Osteocyte (in vitro differentiated cells): ENCODE measurements around the gene MOK. TPM values are rescaled to one million over a fixed set of nuclear protein-coding genes. Genes with fewer than 3 reads are reported as not detected.

Experiments used
- DNase-seq: peaks from one replicate; pipeline ENCODE4 v3.0.0; 2021; ENCODE audit warnings: mixed read lengths; ENCODE audit not compliant: unreplicated experiment; ENCODE audit errors: extremely low spot score
- H3K27ac Mint-ChIP-seq: one replicate; pipeline ENCODE4 v1.8.0; 2021; ENCODE audit warnings: mild to moderate bottlenecking, mixed read lengths; ENCODE audit not compliant: unreplicated experiment
- H3K27me3 Mint-ChIP-seq: one replicate; pipeline ENCODE4 v1.8.0; 2021; ENCODE audit warnings: mixed read lengths; ENCODE audit not compliant: unreplicated experiment
- H3K36me3 Mint-ChIP-seq: one replicate; pipeline ENCODE4 v1.8.0; 2021; ENCODE audit warnings: mixed read lengths; ENCODE audit not compliant: unreplicated experiment
- H3K4me1 Mint-ChIP-seq: one replicate; pipeline ENCODE4 v1.8.0; 2021; ENCODE audit warnings: mixed read lengths; ENCODE audit not compliant: unreplicated experiment
- H3K4me3 Mint-ChIP-seq: one replicate; pipeline ENCODE4 v1.8.0; 2021; ENCODE audit warnings: mild to moderate bottlenecking, moderate library complexity, mixed read lengths; ENCODE audit not compliant: unreplicated experiment
- H3K9me3 Mint-ChIP-seq: one replicate; pipeline ENCODE4 v1.8.0; 2021; ENCODE audit warnings: mixed read lengths; ENCODE audit not compliant: unreplicated experiment
- total RNA-seq: library from RNA; stranded (reverse); gene quantifications from 2 replicates; pipeline ENCODE4 v1.2.1, GENCODE V29; 2021
- TF ChIP-seq, protein P1 (sequence below): fragments of 200-600 bp; sonication (generic); IDR thresholded peaks from 2 replicates; pipeline ENCODE4 v1.5.0; 2021; ENCODE audit warnings: antibody characterized with exemption, mild to moderate bottlenecking, moderate library complexity

The MOK gene
- total RNA-seq, 1 donor from 2014 or later, result 9.5 TPM

DNA sequence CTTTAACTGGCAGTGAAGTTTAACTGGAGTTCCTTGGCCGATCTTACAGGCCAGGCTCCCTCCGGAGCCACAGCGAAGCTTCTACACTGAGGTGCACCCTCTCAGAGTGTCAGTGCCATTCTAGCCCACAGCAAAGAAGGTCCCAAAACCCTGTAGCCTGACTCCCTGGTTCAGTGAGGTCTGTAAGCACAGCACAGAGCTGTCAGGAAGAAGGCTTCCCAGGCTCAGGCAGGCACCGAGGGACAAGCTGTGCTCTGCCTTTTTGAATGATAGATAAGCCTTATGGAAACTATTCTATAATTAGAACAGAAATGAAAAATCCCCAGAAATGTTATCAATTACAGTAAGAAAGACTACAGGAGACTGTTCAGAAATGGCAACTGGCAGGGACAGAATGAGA is 40.2 kb downstream of the MOK start:
- no peaks in the 10 kb centered on the region for H3K27me3 Mint-ChIP-seq
- H3K36me3 Mint-ChIP-seq, result peaks cover 2% of the 10 kb centered on the region
- no peaks in the 10 kb centered on the region for H3K9me3 Mint-ChIP-seq
- H3K4me3 Mint-ChIP-seq, result no peak overlapping the region
- TF ChIP-seq, protein P1, sequence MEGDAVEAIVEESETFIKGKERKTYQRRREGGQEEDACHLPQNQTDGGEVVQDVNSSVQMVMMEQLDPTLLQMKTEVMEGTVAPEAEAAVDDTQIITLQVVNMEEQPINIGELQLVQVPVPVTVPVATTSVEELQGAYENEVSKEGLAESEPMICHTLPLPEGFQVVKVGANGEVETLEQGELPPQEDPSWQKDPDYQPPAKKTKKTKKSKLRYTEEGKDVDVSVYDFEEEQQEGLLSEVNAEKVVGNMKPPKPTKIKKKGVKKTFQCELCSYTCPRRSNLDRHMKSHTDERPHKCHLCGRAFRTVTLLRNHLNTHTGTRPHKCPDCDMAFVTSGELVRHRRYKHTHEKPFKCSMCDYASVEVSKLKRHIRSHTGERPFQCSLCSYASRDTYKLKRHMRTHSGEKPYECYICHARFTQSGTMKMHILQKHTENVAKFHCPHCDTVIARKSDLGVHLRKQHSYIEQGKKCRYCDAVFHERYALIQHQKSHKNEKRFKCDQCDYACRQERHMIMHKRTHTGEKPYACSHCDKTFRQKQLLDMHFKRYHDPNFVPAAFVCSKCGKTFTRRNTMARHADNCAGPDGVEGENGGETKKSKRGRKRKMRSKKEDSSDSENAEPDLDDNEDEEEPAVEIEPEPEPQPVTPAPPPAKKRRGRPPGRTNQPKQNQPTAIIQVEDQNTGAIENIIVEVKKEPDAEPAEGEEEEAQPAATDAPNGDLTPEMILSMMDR, result no peak
- no peak overlapping the region for H3K27ac Mint-ChIP-seq
- no peak for DNase-seq
- peaks cover 11% of the 10 kb centered on the region for H3K4me1 Mint-ChIP-seq

DNA sequence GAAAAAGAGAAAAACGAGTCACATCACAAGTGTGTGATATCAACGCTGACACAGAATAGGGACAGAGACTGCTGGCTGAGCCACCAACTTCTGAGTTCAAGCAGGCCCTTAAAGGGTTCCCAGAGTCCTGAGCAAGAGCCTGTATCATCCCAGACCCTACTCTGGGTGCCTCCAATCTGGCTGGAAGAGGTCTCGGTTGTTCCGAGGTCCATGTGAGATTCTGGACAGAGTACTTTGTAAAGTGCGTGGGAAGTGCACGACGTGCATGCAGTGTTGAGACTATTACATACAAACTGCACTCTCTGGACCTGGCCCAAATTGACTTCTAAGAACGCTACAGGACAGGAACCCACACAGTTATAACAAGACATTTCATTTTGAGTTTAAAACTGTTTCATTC is 40.6 kb downstream of the MOK start:
- no peaks in the 10 kb centered on the region for H3K9me3 Mint-ChIP-seq
- no peak for DNase-seq
- H3K4me3 Mint-ChIP-seq, result no peak overlapping the region
- H3K36me3 Mint-ChIP-seq, result peaks cover 2% of the 10 kb centered on the region
- H3K27ac Mint-ChIP-seq, result no peak overlapping the region
- peaks cover 11% of the 10 kb centered on the region for H3K4me1 Mint-ChIP-seq
- H3K27me3 Mint-ChIP-seq, result no peaks in the 10 kb centered on the region
- TF ChIP-seq, protein P1, result no peak

DNA sequence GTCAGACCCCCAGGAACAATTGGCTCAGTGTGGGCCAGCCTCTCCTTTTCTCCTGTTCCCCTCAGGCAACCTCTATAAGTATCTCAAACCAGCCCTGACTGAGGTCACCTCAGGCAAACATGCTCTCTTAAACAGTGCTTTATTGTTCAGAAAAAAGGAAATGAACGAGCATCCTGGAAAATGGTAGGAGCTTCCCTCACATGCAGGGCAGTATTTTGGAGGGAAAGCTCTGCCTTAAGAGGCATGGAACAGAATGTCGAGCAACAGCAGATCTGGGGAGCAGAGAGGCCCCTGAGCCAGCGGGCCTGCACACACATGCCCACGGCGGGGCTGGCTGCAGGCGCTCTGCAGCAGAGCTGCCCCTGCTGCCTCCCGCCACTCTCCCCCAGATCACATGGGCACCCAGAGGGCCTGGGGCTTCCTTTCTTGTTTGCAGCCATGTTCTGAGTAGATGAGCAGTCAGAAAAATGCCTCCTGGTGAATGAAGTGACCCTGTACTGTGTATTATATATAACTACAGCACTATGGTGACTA is 42.0 kb downstream of the MOK start:
- peaks cover 11% of the 10 kb centered on the region for H3K4me1 Mint-ChIP-seq
- no peak overlapping the region for H3K4me3 Mint-ChIP-seq
- no peaks in the 10 kb centered on the region for H3K9me3 Mint-ChIP-seq
- DNase-seq, result no peak
- no peaks in the 10 kb centered on the region for H3K36me3 Mint-ChIP-seq
- TF ChIP-seq, protein P1, result no peak
- peak overlapping the region; percentile 57 for H3K27ac Mint-ChIP-seq
- H3K27me3 Mint-ChIP-seq, result no peaks in the 10 kb centered on the region

DNA sequence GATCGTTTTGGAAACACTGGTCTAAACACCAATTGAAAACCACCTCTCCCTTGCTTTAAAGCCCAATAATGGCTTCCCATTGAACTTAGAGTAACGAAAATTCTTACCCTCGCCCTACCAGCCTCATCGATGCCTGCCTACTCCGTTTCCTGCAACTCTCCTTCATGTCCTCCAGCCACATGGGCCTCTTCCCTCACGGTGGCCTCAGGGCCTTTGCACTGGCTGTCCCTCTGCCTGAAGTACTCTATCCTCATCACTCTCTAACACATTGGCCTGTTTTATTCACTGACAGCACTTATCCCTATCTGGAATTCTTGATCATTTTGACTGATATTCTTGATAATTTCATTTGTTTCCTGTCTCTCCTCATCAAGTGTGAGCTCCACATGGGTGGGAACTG is 46.8 kb downstream of the MOK start:
- TF ChIP-seq, protein P1, result no peak
- Mint-ChIP-seq H3K4me3 (no peak overlapping the region), H3K27me3 (no peaks in the 10 kb centered on the region), H3K4me1 (peaks cover 11% of the 10 kb centered on the region), H3K36me3 (no peaks in the 10 kb centered on the region), H3K9me3 (no peaks in the 10 kb centered on the region), H3K27ac (no peak overlapping the region)
- no peak for DNase-seq

DNA sequence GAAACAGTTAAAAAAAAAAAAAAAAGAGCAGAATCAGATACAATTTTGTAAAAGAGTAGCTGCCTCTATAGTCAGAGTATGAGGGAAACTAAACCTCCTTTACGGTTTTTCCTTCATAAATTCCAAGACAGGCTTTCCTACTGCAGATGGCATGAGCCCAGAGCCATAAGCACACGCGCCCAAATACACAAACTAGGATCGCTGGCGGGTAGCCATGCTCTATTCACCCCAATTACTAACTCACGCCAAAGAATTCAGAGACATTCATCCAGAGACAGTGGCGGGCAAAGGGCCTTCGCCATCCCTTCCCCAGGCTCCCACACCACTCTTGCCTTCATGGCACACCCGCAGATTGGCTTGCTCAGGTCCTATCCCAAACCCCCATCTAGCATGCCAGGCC is 48.2 kb downstream of the MOK start:
- Mint-ChIP-seq H3K27ac (no peak overlapping the region), H3K4me1 (peaks cover 3% of the 10 kb centered on the region), H3K27me3 (no peaks in the 10 kb centered on the region), H3K9me3 (no peaks in the 10 kb centered on the region), H3K36me3 (no peaks in the 10 kb centered on the region), H3K4me3 (no peak overlapping the region)
- TF ChIP-seq, protein P1, result no peak
- no peak for DNase-seq
